T-helper 22 cell (primary cell): ENCODE data around the gene KRT1.

Experiments
- DNase-seq: peaks from one replicate; pipeline ENCODE4 v3.0.0-alpha.2; 2020; ENCODE audit warnings: low read depth

KRT1 gene

GRCh38 chr12:52636189-52636588 is 44.0 kb downstream of the KRT1 start:
- DNase-seq = no peak

- no peak for DNase-seq
Observed at GRCh38 chr12:52634266-52635056, 45.7 kb downstream of the KRT1 start.

GRCh38 chr12:52633383-52633782 is 46.8 kb downstream of the KRT1 start:
- no peak for DNase-seq

GRCh38 chr12:52632656-52633055 is 47.6 kb downstream of the KRT1 start:
- DNase-seq = no peak

GRCh38 chr12:52631676-52632459 is 48.3 kb downstream of the KRT1 start:
- no peak for DNase-seq

GRCh38 chr12:52631264-52631663 is 48.9 kb downstream of the KRT1 start:
- no peak for DNase-seq

- no peak for DNase-seq
Observed at GRCh38 chr12:52630599-52631200, 49.5 kb downstream of the KRT1 start.

- no peak for DNase-seq
Observed at GRCh38 chr12:52630008-52630500, 50.2 kb downstream of the KRT1 start.

GRCh38 chr12:52629281-52630007 is 50.8 kb downstream of the KRT1 start:
- DNase-seq = no peak

- DNase-seq = no peak
Observed at GRCh38 chr12:52628841-52629240, 51.4 kb downstream of the KRT1 start.

- DNase-seq = no peak
Observed at GRCh38 chr12:52628111-52628507, 52.1 kb downstream of the KRT1 start.

GRCh38 chr12:52627395-52628110 is 52.7 kb downstream of the KRT1 start:
- DNase-seq = no peak
